Esophagus muscularis mucosa (tissue), 4 donors: ENCODE data around the gene CARS1.

Source experiments
- CTCF ChIP-seq, 3 experiments: fragments of 200-600 bp in 2 of 3; fragments of 450-650 bp in 1 of 3; sonication (generic) in 2 of 3; IDR thresholded peaks; one replicate each; pipeline ENCODE4 v1.5.1; 2017 to 2019; ENCODE audit warnings: antibody characterized with exemption in 3 of 3, mild to moderate bottlenecking in 2 of 3, moderate library complexity in 1 of 3
- EP300 ChIP-seq: sonication (generic); formaldehyde crosslinking; IDR thresholded peaks from one replicate; pipeline ENCODE4 v1.6.1; 2017; ENCODE audit warnings: antibody characterized with exemption
- POLR2A ChIP-seq: fragments of 450-650 bp; IDR thresholded peaks from one replicate; pipeline ENCODE4 v1.6.1; 2017; ENCODE audit warnings: antibody characterized with exemption, moderate library complexity, mild to moderate bottlenecking, low read depth

DNA sequence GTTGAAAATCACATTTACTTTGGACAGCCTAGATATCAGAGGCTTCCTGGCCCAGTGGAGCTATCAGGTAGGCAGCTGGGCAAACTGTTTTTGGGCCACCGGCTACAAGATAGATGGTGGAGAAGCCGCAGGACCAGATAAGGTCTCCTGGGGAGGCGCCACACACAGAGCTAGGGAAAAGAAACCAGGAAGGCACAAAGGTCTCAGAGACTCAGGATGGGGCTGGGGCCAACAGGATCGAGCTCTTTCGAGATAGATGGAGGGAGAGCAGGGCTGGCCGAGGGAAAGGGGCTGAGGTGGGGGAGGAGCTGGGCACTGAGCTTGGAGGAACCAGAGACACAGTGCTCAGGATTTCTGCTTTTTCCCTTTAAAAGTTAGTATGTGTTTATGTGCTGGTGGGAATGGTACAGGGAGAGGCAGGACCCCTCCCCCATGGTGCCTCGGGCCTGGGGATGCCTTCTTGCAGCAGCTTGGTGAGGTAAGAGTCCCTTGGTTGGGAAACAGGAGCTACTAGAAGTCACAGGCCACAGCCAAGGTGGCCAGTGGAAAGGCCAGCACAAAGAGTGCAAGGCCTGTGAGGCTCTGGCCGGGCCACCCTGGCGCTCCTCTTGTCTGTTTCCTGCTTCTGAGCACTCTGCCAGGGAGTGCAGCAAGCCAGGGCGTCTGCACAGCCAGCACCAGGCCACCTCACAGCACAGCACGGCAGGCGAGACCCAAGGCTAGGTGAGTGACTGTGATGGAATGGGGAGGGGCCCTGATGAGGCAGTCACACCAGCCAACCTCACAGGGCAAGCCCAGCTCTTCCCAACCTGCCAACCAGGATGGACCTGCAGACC is 53.6 kb downstream of the CARS1 start:
- TF ChIP-seq CTCF (IDR thresholded peaks at IDR 0.05) (no peak), POLR2A (no peak), EP300 (no peak)
